HL-60 (cell line): Measurements from ENCODE around the gene PNO1.

ENCODE experiments used
- DNase-seq, 2 experiments: peaks; one replicate each; pipeline ENCODE4 v3.0.0-alpha.2; 2010 to 2020; ENCODE audit warnings: low read depth in 1 of 2, low spot score in 1 of 2
- H3K27ac ChIP-seq: fragments of 250-450 bp; sonication (Bioruptor Pico); replicated peaks from 2 replicates; pipeline ENCODE4 v1.5.1; 2020; ENCODE audit warnings: mild to moderate bottlenecking, moderate library complexity
- H3K27me3 ChIP-seq: fragments of 250-450 bp; sonication (Bioruptor Pico); 2 replicates; pipeline ENCODE4 v1.5.1; 2021; ENCODE audit warnings: mild to moderate bottlenecking, moderate library complexity; ENCODE audit not compliant: insufficient read depth, poor library complexity, severe bottlenecking
- H3K4me3 ChIP-seq: replicated peaks from 2 replicates; pipeline ENCODE4 v1.5.1; 2011; ENCODE audit warnings: mild to moderate bottlenecking, control low read depth, low read length; ENCODE audit not compliant: insufficient read depth
- CTCF ChIP-seq: IDR thresholded peaks from one replicate; pipeline ENCODE4 v1.5.1; 2011; ENCODE audit warnings: low read length, control low read depth, inconsistent platforms; ENCODE audit not compliant: insufficient read depth
- GABPA ChIP-seq: IDR thresholded peaks from 2 replicates; pipeline ENCODE4 v1.6.1; 2012; ENCODE audit warnings: low read depth
- POLR2AphosphoS5 ChIP-seq: IDR thresholded peaks from 2 replicates; pipeline ENCODE4 v1.6.1; 2012; ENCODE audit warnings: low read depth
- REST ChIP-seq: IDR thresholded peaks from 2 replicates; pipeline ENCODE4 v1.6.1; 2012; ENCODE audit warnings: low read depth; ENCODE audit not compliant: insufficient replicate concordance
- SPI1 ChIP-seq: IDR thresholded peaks from 2 replicates; pipeline ENCODE4 v1.6.1; 2012; ENCODE audit warnings: low read depth, mild to moderate bottlenecking, borderline replicate concordance

Gene PNO1

GRCh38 chr2:68206793-68207192 is 49.1 kb downstream of the PNO1 start:
- Histone ChIP-seq H3K27ac (no peak overlapping the region), H3K4me3 (no peak overlapping the region), H3K27me3 (no peaks in the 10 kb centered on the region)
- TF ChIP-seq SPI1 = peak; percentile 13; the same call in 1 of the 2 replicates
- no peak for TF ChIP-seq GABPA
- peak in 1 of 2 experiments; percentile 14 for DNase-seq

GRCh38 chr2:68214381-68214780 is 56.7 kb downstream of the PNO1 start:
- H3K27me3 ChIP-seq = no peaks in the 10 kb centered on the region
- H3K4me3 ChIP-seq = no peak overlapping the region
- TF ChIP-seq GABPA = no peak
- no peak for TF ChIP-seq CTCF
- no peak for TF ChIP-seq REST
- H3K27ac ChIP-seq = no peak overlapping the region
- no peak for DNase-seq

GRCh38 chr2:68216454-68217310 is 59.0 kb downstream of the PNO1 start:
- DNase-seq = no peak
- no peaks in the 10 kb centered on the region for H3K27me3 ChIP-seq
- TF ChIP-seq CTCF = no peak
- TF ChIP-seq POLR2AphosphoS5 = no peak
- no peak for TF ChIP-seq SPI1
- TF ChIP-seq GABPA = no peak
- TF ChIP-seq REST = no peak
- H3K27ac ChIP-seq = no peak overlapping the region
- H3K4me3 ChIP-seq = no peak overlapping the region

- TF ChIP-seq SPI1 = no peak
- TF ChIP-seq POLR2AphosphoS5 = no peak
- no peak for TF ChIP-seq GABPA
- TF ChIP-seq REST = no peak
- TF ChIP-seq CTCF = no peak
- Histone ChIP-seq H3K27ac (no peak overlapping the region), H3K27me3 (no peaks in the 10 kb centered on the region), H3K4me3 (no peak overlapping the region)
- no peak for DNase-seq
Observed at GRCh38 chr2:68217729-68218128, 60.0 kb downstream of the PNO1 start.
